GM23248 (cell line): ENCODE data around the gene TSPAN2.

Source experiments
- EZH2 ChIP-seq: fragments of 200-600 bp; sonication (generic); IDR thresholded peaks from 2 replicates; pipeline ENCODE4 v1.6.1; 2018; ENCODE audit warnings: antibody characterized with exemption, mild to moderate bottlenecking; ENCODE audit not compliant: insufficient read depth, poor library complexity, severe bottlenecking
- EZH2phosphoT487 ChIP-seq: fragments of 200-600 bp; sonication (generic); IDR thresholded peaks from 2 replicates; pipeline ENCODE4 v1.6.1; 2018; ENCODE audit warnings: antibody characterized with exemption, moderate library complexity, mild to moderate bottlenecking, low read depth; ENCODE audit not compliant: insufficient read depth

DNA sequence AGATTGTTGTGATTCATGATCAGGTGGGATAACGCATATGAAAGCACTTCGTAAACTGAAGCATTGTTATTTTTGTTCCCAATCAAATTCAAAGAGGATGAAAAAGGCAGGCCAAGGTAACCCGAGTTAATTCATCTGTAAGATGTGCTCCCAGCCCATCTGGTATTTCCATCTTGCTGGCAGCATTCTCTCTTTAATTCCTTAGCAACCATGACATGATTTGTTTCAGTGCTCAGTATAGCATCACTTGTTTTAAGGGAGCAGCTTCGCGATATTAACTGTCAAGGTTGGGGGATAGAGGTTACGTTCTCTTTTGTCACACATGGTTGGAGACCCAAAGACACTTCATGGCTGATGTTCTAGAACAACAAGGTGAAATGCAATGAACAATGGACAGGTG is 6.4 kb downstream of the TSPAN2 start:
- no peak for TF ChIP-seq EZH2
- no peak for TF ChIP-seq EZH2phosphoT487
